T-helper 22 cell (primary cell): ENCODE results near the gene ZSWIM8.

Experiments
- DNase-seq: peaks from one replicate; pipeline ENCODE4 v3.0.0-alpha.2; 2020; ENCODE audit warnings: low read depth

The ZSWIM8 gene

DNA sequence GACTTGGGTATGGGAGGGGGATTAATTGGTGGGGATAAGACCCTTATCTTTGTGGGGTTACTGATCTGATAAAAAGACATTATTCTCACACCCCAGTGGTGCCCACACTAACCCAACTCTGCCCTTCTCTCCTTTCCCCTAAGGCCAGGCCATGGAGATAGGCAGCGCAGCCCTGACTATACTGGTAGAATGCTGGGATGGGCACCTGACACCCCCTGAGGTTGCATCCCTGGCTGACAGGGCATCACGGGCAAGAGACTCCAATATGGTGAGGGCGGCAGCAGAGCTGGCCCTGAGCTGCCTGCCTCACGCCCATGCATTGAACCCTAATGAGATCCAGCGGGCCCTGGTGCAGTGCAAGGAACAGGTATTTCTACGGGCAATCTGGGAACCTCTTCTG, 12.7 kb downstream of the ZSWIM8 start:
- DNase-seq, result no peak

GRCh38 chr10:73798927-73799560, 13.6 kb downstream of the ZSWIM8 start:
- DNase-seq, result no peak

GRCh38 chr10:73799899-73800559, 14.6 kb downstream of the ZSWIM8 start:
- DNase-seq, result no peak

DNA sequence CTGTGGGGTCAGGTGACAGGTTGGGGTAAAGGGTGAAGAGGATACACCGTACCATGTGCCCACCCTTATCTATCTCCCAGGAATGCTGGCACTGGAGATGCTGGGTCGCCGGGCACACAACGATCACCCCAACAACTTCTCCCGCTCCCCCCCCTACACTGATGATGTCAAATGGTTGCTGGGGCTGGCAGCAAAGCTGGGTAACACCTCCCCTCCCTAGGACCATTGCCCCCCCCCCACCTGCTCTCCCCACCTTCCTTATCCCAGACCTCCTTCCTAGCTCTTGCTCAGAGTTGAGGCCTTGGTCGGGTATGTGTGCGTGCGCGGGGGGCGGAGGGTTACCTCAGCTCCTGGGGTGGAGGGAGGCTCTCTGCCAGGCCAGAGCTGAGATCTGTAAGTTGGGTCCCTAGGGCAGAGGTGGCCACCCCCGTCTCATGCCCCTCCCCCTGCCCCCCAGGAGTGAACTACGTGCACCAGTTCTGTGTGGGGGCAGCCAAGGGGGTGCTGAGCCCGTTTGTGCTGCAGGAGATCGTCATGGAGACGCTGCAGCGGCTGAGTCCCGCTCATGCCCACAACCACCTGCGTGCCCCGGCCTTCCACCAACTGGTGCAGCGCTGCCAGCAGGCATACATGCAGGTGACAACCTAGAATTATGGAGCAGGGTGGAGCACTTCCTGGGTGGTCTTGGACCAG, 15.3 kb downstream of the ZSWIM8 start:
- DNase-seq, result no peak

- no peak for DNase-seq
Observed at GRCh38 chr10:73801253-73801590, 15.8 kb downstream of the ZSWIM8 start.

DNA sequence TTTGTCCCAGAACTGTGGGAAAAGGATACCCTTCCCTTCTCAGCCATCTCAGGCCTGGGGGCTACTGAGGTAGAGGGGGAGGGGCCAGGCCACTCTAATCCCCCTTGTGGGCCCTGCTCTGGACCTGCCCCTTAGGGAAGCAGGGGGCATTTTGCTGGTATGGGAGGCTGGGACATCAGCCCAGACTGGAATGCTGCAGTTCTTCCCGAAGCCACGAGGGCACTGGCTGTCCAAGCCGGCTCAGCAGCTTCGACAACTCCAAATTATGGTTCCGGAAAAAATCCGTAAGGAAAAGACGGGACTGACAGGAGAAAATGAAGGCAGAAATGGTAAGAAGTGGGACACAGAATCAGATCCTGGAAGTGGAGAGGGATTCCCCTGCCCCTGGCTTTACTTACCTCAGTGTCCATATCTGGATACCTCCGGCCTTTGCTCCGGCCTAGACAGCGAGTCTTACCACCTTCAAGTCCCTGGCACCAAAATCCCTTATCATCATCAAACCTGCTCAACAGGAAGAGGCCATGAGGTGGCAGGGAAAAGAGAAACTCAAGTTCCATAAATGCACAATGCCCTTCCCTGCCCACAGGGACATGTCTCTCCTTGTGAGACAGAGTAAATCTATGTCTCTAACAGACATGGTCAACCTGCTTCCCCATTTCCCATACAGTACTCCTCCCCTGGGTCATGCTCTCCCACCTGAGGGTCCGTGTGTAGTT, 17.0 kb downstream of the ZSWIM8 start:
- no peak for DNase-seq

DNA sequence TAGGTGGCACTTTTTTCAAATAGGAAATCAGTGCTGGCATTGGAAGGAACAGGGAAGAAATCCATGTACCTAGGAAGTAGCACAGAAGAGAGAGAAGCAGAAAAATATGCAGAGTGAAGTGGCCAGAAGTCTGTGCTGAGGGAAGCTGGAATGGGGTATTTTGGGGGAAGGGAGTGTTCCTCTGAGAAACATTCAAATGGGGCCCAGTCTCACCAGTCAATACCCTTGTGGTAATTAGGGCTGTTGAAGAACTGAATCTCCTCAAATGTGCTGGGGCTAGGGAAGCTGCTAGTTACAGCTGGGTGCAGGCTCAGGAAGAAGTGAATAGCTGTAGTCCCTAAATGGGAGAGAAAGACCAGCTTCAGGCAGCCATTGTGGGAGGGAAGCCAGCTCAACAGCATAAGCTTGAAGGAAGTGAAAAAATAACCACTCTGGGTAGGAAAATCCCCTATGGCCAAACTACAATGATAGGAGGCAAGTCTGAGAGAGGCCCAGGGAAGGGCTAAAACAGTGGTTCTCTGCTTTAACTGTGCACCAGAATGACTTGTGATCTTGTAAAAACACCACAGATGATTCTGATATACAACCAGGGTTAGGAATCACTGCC, 18.4 kb downstream of the ZSWIM8 start:
- no peak for DNase-seq

DNA sequence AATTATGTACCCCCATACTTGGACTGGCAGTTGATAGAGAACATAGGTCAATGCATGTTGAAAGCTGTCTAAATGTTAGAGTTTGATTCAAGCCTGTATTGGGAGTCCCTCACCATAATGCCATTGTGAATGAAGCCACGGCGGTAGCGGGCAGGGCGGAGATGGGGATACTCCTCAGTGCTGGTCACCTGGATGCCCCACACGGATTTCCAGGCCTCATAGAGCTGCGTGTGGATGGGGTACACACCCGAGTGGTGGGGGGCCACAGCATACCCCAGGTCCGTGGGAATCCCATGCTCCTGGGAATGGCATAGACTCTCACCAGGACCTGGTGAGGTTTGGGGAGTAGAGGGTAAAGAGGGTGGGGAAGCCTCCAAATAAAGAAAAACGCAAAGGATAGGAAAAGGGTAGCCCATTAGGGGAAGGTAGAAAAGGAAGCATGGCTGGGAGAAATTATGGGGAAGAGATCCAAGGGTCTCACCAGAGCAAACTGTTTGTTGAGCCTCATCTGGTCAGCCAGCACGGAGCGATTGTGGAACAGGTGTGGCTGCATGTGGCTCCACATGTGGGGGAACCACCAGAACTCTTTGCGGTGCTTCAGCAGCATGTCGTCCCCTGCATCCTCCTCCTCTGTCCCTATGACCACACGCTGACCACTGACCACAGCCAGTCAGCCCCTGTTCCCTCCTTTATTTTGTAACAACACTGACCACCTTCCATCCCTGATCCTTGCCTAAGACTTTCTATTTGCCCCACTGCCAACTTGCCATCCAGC, 21.0 kb downstream of the ZSWIM8 start:
- no peak for DNase-seq

- no peak for DNase-seq
Observed at GRCh38 chr10:73807471-73807870, 22.1 kb downstream of the ZSWIM8 start.

DNA sequence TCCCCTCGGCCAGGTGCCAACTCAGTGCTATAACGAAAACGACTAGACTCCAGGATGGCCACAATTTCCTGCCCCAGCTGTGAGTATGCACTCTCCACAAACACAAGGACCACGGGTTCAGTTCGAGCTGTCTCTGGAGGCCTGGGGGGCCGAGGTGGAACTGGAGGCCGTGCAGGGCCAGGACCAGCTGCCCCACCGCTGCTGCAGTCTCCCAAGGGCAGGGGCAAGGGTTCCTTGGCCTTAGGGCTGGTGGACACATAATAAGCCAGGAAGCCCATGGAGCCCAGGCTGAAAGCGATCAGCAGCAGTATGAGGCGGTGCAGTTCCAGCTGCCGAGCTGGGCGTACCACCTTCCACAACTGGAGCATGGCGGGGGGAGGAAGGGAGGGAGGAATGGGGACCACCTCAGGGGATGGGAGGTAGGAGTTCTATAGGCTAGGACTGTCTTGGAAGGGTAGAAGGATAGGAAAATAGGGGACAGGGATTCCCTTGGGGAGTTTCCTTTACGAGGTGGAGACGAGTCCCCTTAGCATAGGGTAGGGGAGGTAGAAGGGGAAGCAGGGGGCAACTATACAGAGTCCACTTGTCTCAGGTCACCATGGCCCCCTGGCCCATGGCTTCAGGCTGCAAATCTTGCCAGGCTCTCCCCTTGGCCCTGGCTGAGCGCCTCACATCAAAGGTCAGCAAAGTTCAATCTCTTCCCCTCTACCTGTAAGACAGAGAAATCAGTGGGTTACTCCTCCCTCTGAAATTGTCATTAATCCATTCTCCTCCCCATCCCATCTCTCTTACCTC, 22.8 kb downstream of the ZSWIM8 start:
- no peak for DNase-seq

GRCh38 chr10:73809061-73809818, 23.8 kb downstream of the ZSWIM8 start:
- no peak for DNase-seq

GRCh38 chr10:73810358-73810734, 24.9 kb downstream of the ZSWIM8 start:
- no peak for DNase-seq

- DNase-seq, result peak; percentile 51
Observed at GRCh38 chr10:73810735-73811465, 25.5 kb downstream of the ZSWIM8 start.

DNA sequence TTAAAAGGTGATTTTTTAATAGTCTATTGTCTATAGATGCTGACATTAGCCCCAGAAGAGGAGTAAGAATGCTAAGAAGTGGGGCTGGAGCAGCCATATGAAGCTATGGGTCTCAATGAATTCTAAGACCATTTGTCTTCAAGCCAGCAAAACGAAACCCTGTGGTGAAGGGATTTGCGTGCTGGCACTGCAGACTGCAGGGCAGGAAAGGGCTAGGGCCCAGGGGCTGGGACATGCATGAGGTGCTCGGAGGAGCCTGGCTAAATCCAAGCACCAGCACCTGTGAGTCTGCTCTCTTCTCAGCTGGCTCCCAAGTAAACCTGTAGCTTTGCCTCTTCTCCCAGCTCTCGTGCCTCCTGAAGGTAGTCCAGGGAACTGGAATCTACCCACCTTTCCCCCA, 27.3 kb downstream of the ZSWIM8 start:
- no peak for DNase-seq

DNA sequence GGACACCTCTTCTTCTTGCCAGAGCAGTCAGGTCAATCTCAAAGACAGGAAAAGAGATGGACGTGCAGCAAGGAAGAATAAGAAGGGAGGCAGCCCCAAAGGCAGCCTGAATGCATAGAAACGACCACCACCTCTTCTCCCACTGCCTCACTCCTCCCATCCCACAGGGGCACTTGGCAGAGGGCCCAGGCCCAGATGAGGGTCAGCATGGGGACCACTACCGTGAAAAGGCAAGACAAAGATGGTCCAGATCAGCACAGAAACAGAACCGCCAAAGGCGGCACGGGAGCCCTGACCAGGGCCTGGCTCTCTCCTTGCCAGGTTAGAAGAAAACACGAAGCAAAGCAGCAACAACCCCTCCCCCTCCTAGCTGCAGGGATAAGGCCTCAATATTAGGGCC, 27.9 kb downstream of the ZSWIM8 start:
- no peak for DNase-seq

DNA sequence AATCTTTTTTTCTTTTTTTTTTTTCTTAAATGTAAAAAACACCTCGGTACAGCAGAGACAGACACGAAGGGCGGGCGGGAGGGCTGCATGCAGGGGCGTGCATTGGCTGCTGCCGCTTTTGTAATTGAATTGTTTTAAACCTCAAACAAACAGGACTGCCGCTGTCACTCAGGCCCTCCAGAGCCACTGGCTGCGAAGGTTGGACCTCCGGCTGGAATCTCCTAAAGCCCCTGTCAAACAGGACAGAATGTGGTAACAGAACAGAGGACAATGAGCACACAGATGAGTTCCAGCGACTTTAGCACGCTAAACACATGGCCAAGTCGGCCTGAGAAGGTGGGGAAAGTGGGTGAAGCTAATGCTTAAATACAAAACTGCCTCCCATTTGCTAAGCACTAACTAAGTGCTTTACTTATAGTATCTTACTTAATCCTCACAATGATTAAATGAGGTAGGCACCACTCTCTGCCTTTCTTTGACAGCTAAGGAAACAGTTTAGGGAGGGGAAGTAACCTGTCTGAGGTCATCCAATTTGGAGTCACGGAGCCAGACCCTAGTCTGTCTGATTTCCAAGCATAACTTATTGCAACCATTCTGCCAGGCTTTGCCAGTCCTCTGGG, 29.0 kb downstream of the ZSWIM8 start:
- DNase-seq, result no peak

DNA sequence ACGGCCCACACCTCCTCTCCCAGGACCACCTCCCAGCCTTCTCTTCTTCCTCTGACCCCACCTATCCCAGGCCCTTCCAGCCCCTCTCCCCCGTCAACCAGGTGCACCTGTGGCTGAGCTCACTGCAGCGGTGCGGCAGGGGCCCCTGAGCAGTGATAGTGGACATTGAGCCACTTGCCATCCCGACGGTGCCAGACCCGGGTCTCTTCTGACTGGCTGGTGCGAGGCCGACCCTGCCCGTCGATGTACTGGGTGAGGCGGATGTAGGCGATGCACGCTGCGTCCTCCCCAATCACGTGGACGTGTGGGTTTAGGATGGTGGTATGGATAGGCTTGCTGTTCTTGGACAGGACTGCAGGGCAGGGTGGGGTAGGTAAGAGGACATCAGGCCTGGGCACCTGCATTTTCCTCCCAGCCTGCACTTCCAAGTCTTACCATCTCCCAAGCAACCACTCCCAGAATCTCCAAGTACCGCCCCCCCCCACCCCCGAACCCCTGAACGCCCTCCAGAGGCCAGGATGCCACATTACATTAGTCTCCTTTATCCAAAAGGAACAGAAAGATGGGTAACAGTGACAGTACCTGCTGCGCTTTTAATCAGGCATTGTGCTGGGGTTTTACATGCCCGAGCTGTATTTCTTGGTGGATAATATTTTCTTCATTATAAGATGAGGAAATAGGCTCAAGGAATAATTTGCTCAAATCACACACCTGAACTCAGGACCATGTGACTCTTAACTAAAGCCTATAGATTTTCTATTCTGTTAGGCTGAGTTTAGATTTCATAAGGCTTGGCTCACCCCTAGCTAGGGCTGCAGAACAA, 29.7 kb downstream of the ZSWIM8 start:
- no peak for DNase-seq

- DNase-seq, result no peak
Observed at GRCh38 chr10:73815719-73816030, 30.3 kb downstream of the ZSWIM8 start.
